HS-27A (cell line): ENCODE data around the gene TMEM117.
A peak's percentile ranks its signal among the peaks of the same experiment; 100 is the strongest.

Source experiments
- DNase-seq: peaks from one replicate; pipeline ENCODE4 v3.0.0-alpha.2; 2012; ENCODE audit warnings: low read depth, missing footprints

TMEM117 gene

DNA sequence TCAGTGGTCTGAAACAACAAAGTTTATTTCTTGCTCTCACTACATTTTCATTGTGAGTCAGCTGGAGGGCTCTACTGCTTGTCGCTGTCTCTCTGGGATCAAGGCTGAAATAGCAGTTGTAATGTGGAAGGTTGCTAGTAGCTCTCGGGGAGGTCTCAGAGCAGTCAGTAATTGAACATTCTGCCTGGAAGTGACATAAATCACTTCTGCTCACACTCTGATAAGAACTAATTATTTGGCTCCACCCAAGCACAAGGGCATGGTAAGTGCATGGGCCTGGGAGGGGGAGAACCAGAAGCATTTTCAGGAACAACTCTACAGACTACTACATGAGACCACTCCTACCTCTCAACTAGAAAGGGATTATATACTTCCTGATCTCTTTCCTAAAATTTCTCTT is 128.2 kb downstream of the TMEM117 start:
- no peak for DNase-seq

DNA sequence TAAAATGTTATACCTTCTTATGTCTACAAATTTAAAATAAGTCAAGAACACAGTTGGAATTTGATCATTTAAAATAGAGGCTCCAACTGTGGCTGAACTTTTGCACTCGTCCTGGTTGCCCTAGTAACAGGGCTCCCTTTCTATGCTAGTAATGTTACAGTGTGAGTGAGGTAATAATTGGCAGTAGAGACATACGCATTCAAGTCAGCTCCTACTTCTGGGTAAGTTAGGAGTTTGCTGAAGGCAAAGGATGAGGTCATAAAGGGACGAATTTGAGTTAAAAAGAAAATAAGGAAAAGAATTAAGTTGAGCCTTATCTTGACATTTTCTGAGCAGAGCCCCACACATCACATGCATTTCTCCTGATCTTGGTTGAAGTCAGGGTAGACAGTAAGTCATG is 129.1 kb downstream of the TMEM117 start:
- no peak for DNase-seq

- DNase-seq, result no peak
Observed at GRCh38 chr12:43965899-43966298, 130.0 kb downstream of the TMEM117 start.

DNA sequence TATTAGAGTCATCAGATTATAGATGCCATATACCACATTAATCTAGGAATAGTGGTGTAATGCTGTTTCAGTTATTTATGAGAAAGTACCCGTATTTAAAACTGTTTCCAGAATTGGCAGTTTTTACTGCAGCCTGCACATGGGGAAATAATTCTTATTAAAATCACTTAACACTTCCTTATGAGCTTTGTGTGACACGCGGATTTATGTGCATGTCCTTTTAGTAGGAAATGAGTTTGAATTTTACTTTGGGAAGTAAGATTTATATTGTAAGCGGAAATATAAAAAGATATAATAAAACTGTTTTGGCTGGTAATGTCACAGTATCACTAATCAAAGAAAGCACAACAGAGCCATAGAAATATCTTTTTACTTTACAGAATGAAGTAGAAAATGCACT is 132.9 kb downstream of the TMEM117 start:
- no peak for DNase-seq

DNA sequence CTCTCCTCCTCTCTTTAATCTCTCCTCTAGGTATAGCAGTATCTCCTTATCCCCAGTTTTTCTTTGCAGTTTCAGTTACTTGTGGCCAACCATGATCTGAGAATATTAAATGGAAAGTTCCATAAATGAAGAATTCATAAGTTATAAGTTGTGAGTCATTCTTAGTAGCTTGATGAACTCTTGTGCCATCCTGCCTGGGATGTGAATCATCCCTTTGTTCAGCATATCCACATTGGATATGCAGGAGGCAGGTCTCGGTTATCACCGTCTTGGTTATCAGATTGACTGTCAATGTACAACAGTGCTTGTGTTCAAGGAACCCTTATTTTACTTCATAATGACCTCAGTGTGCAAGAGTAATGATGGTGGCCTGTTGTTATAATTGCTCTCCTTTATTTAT is 134.0 kb downstream of the TMEM117 start:
- peak; percentile 4 for DNase-seq

DNA sequence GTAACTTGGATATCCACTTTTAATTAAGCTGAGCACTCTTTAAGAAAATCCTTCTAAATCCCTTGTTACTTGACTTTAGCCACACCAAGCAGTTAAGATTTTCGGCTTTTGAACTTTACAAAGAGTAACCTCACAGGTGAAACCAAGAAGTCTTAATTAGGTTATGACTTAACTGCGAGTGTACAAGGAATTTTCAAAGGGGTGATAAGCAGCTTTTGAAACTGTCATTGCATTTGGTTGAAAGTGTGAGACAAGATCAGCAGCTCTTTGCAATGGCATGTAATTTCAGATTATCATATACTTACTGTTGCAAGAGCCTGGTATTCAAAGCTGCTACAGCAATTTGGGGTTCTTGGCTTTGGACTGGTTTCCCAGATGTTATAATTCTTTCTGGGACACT is 137.5 kb downstream of the TMEM117 start:
- DNase-seq, result no peak

DNA sequence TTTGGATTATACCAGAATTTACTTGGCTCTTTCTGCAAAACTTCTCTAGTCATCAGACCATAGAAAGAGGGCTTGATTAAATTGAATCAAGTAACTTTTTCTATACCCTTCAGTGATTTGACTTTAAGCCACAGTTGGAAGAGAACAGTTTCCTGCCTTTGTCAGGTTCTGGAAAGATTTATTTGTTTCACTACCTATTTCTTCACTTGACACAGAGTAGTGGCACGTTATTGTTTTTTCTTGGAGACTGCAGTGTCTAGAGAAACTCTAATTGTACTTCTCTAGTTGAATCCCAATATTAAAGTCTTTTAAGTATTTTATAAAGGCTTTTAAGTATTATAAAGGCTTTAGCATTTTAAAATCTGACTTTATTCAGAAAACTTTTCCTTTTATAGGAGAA is 138.1 kb downstream of the TMEM117 start:
- no peak for DNase-seq

GRCh38 chr12:43976027-43976426 is 140.1 kb downstream of the TMEM117 start:
- DNase-seq, result no peak

DNA sequence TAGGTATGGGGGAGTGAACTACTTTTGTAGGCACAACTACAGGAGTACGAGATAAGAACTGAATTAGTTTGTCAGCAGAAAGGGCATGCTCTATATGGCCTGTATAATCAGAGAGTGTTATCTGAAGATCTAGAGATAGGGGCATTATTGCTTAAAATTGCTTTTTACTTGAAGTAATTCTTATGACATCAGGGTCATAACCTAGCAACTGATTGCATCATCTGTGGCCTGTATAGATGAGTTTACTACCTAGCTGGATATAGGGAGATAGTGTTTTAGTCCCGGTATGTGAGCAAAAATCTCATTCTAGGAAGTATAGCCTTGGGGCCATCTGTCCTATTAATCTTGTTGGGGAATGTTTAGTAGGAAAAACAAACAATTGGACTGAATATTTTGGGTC is 142.7 kb downstream of the TMEM117 start:
- DNase-seq, result no peak

- DNase-seq, result no peak
Observed at GRCh38 chr12:43979450-43979849, 143.6 kb downstream of the TMEM117 start.

GRCh38 chr12:43980627-43981191 is 144.8 kb downstream of the TMEM117 start:
- DNase-seq, result no peak

GRCh38 chr12:43981726-43982125 is 145.8 kb downstream of the TMEM117 start:
- no peak for DNase-seq

DNA sequence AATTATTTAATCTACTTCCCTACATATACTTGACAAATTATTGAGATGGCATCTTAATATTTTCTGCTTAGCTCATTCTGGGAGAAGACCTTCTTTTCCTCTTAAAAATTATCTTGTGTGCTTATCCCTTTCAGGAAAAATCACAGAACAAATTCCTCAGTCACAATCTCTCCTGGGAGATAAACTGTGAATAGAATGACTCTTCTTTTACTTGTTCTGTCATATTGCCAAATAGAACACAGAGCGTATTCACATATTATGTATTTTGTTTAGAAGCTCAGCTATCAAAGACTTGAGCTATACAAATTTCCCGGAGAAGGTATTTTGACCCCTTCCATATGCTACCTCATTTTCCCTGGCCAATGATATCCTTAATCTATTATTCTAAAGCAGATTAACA is 146.7 kb downstream of the TMEM117 start:
- DNase-seq, result no peak

DNA sequence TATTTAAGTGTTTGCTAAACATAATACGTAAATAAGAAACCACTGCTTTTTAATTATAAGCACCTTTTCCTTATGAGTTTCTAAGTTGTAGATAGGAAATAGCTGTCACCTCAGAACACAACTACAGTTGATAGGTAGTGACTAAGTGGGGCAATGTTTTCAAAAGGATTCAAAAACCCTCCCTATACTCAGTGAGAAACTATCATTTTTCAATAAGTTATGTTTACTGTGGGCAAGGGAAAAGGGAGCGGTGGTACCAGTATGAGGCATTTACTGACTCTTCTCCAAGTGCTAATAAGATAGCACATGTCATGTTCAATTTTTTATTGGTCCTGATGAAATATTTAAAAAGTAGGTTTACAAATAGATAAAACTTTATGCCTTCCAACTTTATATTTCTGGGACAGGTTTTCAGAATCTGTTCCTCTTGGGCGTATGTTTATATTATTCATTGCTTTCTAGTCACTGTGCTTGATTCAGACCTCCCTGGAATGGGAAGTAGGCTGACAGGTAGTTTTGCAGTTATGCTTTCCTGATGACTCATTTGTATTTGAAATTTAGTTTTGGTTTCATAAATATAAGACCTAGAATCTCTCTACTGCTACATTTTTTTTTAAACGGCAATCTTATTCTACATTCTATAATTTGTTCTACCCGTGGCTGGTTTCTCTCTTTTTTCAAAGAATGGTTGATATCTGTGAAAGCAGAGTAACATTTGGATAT is 153.1 kb downstream of the TMEM117 start:
- no peak for DNase-seq

GRCh38 chr12:43992856-43993255 is 157.0 kb downstream of the TMEM117 start:
- no peak for DNase-seq

DNA sequence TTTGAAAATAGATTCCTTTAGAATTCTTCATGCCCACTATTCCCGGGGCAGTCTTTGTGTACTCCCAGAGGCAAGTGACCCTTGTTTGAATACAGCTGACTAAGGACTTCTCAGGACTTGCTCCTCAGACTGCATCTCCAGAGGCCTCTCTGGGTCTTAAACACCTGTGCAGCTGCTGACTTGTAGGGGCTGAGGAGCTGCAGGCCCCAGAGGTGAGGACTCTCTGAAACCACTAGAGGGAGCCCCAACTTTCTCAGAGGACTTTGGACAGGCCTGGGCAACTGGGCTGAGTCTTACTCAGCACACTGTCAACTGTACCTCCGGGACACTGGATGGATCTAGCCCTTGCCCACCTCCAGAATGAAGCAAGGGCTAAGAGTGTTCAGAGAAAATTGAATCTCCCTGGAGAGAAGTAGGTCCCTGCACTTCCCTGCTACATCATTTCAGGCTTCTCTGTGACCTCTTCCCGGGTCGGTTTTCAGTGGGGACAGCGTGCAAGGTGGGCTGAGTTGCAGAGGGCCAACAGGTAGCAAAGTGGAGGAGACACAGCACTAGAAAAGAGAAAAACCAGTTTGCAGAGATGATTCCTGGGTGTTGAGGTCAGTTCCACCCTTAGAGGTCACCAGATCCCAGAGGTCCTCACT is 164.6 kb downstream of the TMEM117 start:
- peak; percentile 33 for DNase-seq

GRCh38 chr12:44002607-44003006 is 166.7 kb downstream of the TMEM117 start:
- no peak for DNase-seq

GRCh38 chr12:44003721-44004120 is 167.8 kb downstream of the TMEM117 start:
- DNase-seq, result no peak

DNA sequence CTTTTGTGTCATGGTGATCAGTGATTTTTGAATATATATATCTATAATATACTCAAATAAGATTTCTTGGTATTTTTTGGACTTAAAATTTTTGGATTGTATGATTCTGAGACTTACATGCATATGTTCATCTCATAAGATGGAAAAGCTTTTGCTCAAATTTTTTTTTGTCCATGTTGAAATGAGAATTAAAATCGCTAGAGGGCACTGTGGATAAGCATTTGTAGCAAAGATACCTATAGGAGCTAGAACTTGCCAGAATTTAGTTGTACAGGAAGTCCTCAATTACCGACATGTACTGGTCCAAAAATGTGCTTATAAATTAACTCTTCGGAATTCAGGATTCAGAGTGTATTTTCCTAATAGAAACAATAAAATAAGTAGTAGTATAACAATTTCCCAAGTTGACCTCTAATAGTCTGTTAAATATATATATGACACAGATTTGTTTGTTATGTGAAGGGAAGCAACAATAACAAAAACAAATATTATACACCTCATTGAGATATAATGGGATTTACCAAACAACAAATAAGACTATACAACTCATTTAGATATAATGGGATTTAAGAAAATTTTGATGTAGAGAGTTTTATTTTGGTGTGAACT is 179.6 kb downstream of the TMEM117 start:
- peak; percentile 15 for DNase-seq

- DNase-seq, result no peak
Observed at GRCh38 chr12:44017216-44017615, 181.3 kb downstream of the TMEM117 start.

DNA sequence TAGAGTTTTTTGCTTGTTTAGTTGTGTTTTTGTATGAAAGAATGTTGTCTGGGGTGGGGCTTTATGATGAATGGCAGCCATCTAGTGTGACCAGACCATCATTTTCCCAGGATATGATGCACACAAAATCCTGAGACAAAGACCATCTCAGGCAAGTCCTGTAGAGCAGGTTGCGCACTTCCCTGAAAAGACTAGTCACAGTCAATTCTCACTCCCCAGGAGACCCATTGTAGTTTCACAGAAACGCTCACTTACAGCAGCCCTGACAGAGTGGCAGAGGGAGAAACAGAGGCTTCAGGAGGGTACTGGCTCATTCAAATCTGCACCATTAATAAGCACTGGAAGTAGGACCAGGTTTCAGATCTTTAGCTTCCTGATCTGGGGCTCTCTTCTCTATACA is 183.2 kb downstream of the TMEM117 start:
- DNase-seq, result no peak

- DNase-seq, result no peak
Observed at GRCh38 chr12:44020555-44020954, 184.7 kb downstream of the TMEM117 start.

- no peak for DNase-seq
Observed at GRCh38 chr12:44021471-44021971, 185.6 kb downstream of the TMEM117 start.
